OCI-LY7 (cell line): Measurements from ENCODE around the gene C15orf62.

Experiments used
- CTCF ChIP-seq: fragments of 200-600 bp; sonication (generic); conservative IDR thresholded peaks from 2 replicates; pipeline ENCODE4 v1.5.1; 2014; ENCODE audit warnings: mild to moderate bottlenecking, antibody characterized with exemption, low read length, moderate library complexity, mixed read lengths
- EZH2phosphoT487 ChIP-seq: fragments of 200-600 bp; sonication (generic); IDR thresholded peaks from 2 replicates; pipeline ENCODE4 v1.6.1; 2018; ENCODE audit warnings: low read depth, borderline replicate concordance, mild to moderate bottlenecking, mixed run types, antibody characterized with exemption, low read length, moderate library complexity, mixed read lengths

DNA sequence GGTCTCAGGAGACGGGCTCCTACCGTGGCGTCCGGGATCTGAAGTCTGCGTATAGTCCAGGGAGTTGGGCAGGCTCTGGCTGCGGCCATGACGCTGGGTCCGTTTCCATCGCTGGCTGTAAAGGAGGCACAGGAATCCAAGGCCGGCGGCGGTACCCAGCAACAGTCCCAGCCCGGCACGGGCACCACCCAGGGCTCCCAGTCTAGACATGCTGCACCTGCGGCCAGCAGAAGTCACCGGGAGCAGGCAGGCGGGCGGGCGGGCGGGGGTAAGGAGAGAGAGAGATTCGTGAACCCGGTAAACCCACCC, 15.3 kb upstream of the C15orf62 start:
- TF ChIP-seq CTCF = no peak
- no peak for TF ChIP-seq EZH2phosphoT487
